ENCODE measurements around the gene LSR. TPM values are rescaled to one million over a fixed set of nuclear protein-coding genes. Genes with fewer than 3 reads are reported as not detected.
"Not testable (repeated sequence)": the region's sequence is repeated elsewhere in the genome, so short reads cannot be mapped to it uniquely, and the experiment has no call there.

LSR gene
- total RNA-seq, 2 donors from 2014 or later: 24.2 to 41.1 TPM

DNA sequence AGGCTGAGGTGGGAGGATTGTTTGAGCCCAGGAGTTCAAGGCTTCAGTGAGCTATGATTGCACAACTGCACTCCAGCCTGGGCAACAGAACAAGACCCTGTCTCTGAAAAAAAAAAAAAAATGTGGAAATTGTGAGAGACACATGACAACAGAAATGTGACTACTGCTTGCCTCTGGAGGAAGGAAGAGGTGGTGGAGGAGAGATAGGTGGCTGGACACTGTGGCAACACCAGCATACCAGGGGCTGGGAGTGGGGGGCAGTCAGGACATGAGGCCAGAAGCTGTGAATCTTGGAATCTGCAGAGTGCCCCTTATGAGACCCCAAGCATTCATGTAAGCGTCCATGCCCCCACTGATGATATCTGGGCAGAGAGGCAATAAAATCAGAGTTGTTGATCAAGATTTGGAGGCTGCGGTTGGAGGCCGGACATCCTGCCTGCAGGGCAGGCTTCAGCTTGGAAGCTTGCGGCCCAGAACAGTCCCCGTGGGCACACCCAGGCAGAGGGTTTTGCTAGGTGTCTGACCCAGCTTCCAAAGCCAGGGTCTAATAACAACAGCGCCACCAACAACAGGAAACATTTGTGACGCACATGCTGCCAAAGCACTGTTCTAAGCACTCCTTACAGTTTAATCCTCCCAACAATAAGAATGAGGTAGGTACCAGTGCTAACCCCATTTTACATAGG, 37.1 kb upstream of the LSR start:
- H3K27ac Mint-ChIP-seq: peak overlapping the region; percentile 94
- H3K9me3 Mint-ChIP-seq: no peaks in the 10 kb centered on the region
- peak overlapping the region; percentile 78 to 89 for H3K4me3 Mint-ChIP-seq
- peaks cover 86% of the 10 kb centered on the region for H3K4me1 Mint-ChIP-seq (ENCODE audit: low read depth)
- DNase-seq: peak; percentile 58 to 73
- H3K36me3 Mint-ChIP-seq (ENCODE audit: insufficient read depth in 2 of 2): peaks cover 3 to 5% of the 10 kb centered on the region in 2 donors
- ATAC-seq (replicated peaks in 1 of 2): peak; percentile 14 to 17
- H3K27me3 Mint-ChIP-seq (ENCODE audit: low read depth): no peaks in the 10 kb centered on the region

DNA sequence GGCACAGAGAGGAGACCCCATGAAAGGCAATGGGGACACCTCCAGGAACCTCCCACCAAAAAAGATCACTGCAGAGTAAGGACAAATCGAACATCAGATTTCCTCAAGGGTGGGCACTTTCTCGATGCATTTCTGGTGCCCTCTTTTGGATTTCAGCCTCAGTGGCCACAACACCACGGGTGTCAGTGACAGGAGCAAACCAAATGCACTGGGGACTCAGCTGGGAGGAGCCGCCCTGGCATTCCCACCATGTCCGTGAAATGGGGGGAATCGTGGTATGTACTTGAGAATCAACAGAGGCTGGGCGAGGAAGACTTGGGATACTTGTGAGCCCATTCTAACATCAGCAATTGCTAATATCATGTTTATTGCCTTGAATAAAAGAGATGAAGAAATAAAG, 36.6 kb upstream of the LSR start:
- H3K9me3 Mint-ChIP-seq: peaks cover 2% of the 10 kb centered on the region in 2 donors
- H3K27me3 Mint-ChIP-seq (ENCODE audit: low read depth): no peaks in the 10 kb centered on the region
- peak overlapping the region; percentile 78 to 89 for H3K4me3 Mint-ChIP-seq
- ATAC-seq (replicated peaks in 1 of 2) (no peak), DNase-seq (no peak)
- peaks cover 3 to 6% of the 10 kb centered on the region in 2 donors for H3K36me3 Mint-ChIP-seq (ENCODE audit: insufficient read depth in 2 of 2)
- H3K27ac Mint-ChIP-seq: peak overlapping the region; percentile 94
- peaks cover 85% of the 10 kb centered on the region for H3K4me1 Mint-ChIP-seq (ENCODE audit: low read depth)

DNA sequence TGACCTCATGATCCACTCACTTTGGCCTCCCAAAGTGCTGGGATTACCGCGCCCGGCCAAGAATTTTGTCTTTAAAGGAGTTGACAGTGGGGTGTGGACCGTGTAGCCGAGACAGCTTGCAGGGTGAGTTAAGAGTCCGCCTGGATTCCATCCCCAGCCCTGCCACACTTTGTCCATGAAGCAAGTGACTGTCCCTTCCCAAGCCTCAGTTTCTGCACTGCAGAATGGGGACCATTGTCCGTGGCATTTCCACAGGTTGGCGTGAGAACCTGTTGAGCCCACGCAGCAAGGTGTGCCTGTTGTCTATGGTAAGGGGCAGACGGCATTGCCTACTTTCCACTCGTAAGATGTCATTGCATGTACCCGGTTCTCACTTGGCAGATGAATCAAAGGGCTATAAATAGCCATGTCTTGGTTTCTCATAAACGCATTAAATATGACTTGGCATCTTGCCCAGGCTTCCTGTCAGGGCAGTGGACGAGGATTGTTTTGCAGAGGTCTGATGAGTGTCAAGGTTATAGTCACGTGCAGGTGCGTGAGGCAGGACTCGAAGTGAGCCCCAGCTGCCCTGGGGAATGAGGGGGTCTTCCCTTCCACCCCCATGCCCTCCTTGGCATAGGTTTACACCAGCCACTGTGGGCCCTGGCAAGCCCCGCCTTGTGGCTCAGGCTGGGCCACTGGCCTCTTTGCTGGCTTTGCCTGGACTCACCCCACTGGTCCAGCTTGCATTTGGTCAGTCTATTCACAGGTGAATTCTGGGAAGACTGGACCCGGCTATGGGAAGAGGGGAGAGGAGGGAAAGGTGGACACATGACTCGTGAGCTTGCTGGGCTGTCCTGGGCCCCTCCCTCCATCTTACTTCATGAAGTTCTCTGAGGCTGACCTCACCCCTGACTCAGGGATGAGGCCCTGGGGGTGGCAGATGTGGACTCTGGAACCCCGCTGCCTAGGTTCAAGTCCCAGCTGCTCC, 34.9 kb upstream of the LSR start:
- ATAC-seq (replicated peaks in 1 of 2) (peak; percentile 82 to 86), DNase-seq (peak; percentile 86 to 88)
- H3K9me3 Mint-ChIP-seq: peaks cover 2 to 4% of the 10 kb centered on the region in 2 donors
- H3K27me3 Mint-ChIP-seq (ENCODE audit: low read depth): no peaks in the 10 kb centered on the region
- H3K27ac Mint-ChIP-seq: peak overlapping the region; percentile 91
- H3K36me3 Mint-ChIP-seq (ENCODE audit: insufficient read depth in 2 of 2): peaks cover 7 to 9% of the 10 kb centered on the region in 2 donors
- peak overlapping the region; percentile 62 to 78 for H3K4me3 Mint-ChIP-seq
- H3K4me1 Mint-ChIP-seq (ENCODE audit: low read depth): peaks cover 74% of the 10 kb centered on the region

DNA sequence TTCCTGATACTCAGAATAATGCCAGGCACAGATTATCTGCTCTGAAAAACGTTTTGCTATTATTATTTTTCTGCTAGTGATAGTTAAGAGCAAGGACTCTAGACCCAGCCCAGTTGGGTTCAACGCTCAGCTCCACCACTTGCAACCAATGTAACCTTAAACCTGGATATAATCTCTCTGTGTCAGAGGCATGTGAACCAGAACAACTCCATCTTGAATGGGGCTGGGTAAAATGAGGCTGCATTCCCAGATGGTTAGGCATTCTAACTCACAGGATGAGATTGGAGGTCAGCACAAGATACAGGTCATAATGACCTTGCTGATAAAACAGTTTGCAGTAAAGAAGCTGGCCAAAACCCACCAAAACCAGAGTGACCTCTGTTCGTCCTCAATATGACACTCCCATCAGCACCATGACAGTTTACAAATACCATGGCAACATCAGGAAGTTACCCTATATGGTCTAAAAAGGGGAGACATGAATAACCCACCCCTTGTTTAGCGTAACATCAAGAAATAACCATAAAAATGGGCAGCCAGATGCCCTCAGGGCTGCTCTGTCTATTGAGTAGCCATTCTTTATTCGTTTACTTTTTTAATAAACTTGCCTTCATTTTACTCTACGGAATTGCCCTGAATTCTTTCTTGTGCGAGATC, 33.9 kb upstream of the LSR start:
- Mint-ChIP-seq H3K9me3 (peaks cover 7 to 8% of the 10 kb centered on the region in 2 donors), H3K36me3 (ENCODE audit: insufficient read depth in 2 of 2) (peaks cover 12 to 13% of the 10 kb centered on the region in 2 donors), H3K4me1 (ENCODE audit: low read depth) (peaks cover 68% of the 10 kb centered on the region), H3K27ac (peak overlapping the region; percentile 81), H3K4me3 (no peak overlapping the region), H3K27me3 (ENCODE audit: low read depth) (no peaks in the 10 kb centered on the region)
- DNase-seq (no peak), ATAC-seq (replicated peaks in 1 of 2) (no peak)

DNA sequence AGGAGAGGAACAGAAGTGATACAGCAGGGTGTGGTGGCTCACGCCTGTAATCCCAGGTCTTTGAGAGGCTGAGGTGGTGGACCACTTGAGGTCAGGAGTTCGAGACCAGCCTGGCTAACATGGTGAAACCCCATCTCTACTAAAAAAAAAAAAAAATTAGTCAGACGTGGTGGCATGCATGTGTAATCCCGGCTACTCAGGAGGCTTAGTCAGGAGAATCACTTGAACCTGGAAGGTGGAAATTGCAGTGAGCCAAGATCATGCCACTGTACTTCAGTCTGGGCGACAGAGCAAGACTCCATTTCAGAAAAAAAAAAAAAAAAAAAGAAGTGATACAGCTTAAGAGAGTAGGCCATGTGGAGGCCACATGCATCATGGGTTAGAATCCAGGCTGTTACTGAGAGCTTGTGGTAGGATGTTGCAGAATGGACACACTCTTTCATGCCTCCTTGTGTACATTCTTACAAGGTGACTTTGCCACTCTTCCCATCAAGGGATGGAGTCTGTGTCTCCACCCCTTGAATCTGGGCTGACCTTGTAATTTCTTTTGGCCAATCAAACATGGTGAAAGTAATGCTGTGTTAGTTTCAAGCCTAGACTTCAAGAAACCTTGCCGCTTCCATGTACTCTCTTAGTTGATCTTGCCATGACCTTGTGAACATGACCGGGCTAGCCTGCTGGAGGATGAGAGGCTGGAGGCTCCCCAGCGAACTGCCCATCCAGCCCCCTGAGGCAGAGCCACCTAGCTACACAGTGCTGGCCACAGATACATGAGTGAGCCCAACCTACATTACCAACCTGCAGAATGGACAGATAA, 32.6 kb upstream of the LSR start:
- DNase-seq (no peak), ATAC-seq (replicated peaks in 1 of 2) (no peak)
- peaks cover 59% of the 10 kb centered on the region for H3K4me1 Mint-ChIP-seq (ENCODE audit: low read depth)
- no peaks in the 10 kb centered on the region for H3K27me3 Mint-ChIP-seq (ENCODE audit: low read depth)
- H3K9me3 Mint-ChIP-seq: peaks cover 7 to 8% of the 10 kb centered on the region in 2 donors
- H3K36me3 Mint-ChIP-seq (ENCODE audit: insufficient read depth in 2 of 2): peaks cover 12 to 13% of the 10 kb centered on the region in 2 donors
- H3K4me3 Mint-ChIP-seq: no peak overlapping the region
- H3K27ac Mint-ChIP-seq: peak overlapping the region; percentile 36

DNA sequence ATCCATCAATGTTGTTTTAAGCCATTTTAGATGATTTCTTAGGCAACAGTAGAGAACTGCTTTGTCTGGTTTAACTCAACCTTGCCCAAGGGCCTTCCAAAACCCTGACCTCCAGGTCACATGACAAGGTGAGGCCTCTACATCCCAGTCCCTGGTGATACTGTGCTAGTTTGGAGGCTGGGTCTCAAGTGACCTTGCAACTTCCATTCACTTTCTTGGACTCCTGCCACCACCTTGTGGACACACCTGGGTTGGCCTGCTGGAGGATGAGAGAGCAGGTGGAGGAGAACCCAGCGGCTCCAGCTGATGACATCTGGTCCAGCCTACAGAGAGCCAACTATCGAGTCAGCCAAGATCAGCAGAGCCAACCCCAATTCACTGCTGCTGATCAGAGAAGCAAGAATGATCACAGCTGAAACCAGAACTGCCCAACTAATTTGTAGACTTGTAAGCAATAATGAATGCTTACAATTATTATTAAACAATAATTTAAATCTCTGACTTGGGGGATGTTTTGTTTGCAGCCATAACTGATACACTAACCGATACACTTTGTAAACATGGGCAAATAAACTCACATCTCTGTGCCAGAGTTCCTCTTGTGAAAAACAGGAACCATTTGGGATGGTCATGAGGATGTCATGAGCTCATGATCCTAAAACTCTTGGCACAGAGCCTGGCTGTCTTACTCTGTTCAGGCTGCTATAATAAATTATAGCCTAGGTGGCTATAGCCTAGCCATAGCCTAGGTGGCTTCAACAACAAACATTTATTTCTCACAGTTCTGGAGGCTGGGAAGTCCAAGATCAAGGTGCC, 31.8 kb upstream of the LSR start:
- no peak overlapping the region for H3K27ac Mint-ChIP-seq
- peaks cover 50% of the 10 kb centered on the region for H3K4me1 Mint-ChIP-seq (ENCODE audit: low read depth)
- ATAC-seq (replicated peaks in 1 of 2) (no peak), DNase-seq (peak; percentile 55 to 61)
- H3K27me3 Mint-ChIP-seq (ENCODE audit: low read depth): no peaks in the 10 kb centered on the region
- no peak overlapping the region for H3K4me3 Mint-ChIP-seq
- peaks cover 7 to 8% of the 10 kb centered on the region in 2 donors for H3K9me3 Mint-ChIP-seq
- H3K36me3 Mint-ChIP-seq (ENCODE audit: insufficient read depth in 2 of 2): peaks cover 10 to 13% of the 10 kb centered on the region in 2 donors

DNA sequence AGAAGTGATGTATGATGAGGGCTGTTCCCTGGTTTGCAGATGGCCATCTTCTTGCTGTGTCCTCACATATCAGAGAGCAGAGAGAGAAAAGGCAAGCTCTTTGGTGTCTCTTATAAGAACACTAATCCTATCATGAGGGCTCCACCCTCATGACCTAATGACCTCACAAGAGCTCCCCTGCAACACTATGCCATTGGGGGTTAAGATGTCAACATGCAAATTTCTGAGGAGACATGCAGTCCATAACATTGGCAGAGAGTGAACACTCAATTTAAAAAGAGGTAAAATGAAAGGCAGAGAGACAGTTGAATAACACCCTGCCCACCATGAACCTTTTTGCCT, 31.2 kb upstream of the LSR start:
- Mint-ChIP-seq H3K4me1 (ENCODE audit: low read depth) (peaks cover 45% of the 10 kb centered on the region), H3K36me3 (ENCODE audit: insufficient read depth in 2 of 2) (peaks cover 10 to 13% of the 10 kb centered on the region in 2 donors), H3K27ac (no peak overlapping the region), H3K4me3 (no peak overlapping the region), H3K27me3 (ENCODE audit: low read depth) (no peaks in the 10 kb centered on the region), H3K9me3 (peaks cover 7 to 8% of the 10 kb centered on the region in 2 donors)
- DNase-seq: no peak
- ATAC-seq (replicated peaks in 1 of 2): no peak

DNA sequence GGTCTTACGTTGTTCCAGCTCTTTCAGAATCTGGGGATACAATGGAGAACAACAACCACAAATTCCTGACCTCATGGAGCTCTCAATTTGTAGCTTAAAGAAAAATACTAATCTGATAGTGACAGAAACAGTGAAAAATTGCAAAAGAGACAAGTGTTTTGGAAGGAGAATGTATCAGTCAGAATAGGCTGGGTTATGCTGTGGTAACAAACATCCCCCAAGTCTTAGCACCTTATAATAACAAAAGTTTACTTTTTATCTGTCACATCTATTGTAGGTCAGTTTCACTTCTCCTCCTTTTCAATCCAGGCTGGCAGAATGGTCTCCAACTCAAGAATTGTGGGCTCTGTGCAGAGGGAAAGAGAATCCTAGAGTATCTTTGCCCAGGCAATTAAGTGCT, 29.8 kb upstream of the LSR start:
- Mint-ChIP-seq H3K36me3 (ENCODE audit: insufficient read depth in 2 of 2) (peaks cover 10 to 13% of the 10 kb centered on the region in 2 donors), H3K4me1 (ENCODE audit: low read depth) (peaks cover 31% of the 10 kb centered on the region), H3K27me3 (ENCODE audit: low read depth) (no peaks in the 10 kb centered on the region), H3K4me3 (no peak overlapping the region), H3K27ac (no peak overlapping the region), H3K9me3 (peaks cover 7 to 8% of the 10 kb centered on the region in 2 donors)
- ATAC-seq (replicated peaks in 1 of 2) (no peak), DNase-seq (no peak)

DNA sequence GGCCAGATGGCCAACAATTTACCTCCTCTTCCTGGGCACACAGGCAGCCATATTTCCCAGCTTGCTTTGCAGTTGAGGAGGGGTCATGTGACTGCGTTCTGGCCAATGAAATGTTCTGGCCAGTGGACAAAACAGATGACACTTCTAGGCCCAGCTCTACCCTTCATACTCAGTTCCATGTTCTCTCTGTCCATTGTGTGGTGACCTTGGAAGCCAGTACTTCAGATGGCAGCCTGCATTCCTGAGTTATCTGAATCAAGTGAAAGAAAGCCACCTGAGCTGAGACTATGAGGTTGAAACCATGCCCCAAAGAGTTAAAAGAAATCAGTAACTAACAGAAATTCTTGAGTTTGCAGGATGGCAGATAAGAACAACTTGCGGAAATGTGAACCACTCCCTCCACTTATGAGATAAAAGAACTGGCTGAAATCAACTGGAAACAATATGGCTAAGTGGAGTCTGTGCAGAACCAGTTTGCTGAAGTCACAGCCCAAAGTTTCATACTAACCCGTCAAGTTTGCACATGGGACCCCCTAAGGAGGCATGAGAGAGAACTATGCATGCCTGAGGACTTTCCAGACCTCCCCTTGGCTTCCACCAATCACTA, 28.4 kb upstream of the LSR start:
- H3K4me3 Mint-ChIP-seq: no peak overlapping the region
- H3K9me3 Mint-ChIP-seq: peaks cover 7 to 8% of the 10 kb centered on the region in 2 donors
- no peak overlapping the region for H3K27ac Mint-ChIP-seq
- ATAC-seq (replicated peaks in 1 of 2): no peak
- peaks cover 10 to 13% of the 10 kb centered on the region in 2 donors for H3K36me3 Mint-ChIP-seq (ENCODE audit: insufficient read depth in 2 of 2)
- no peaks in the 10 kb centered on the region for H3K27me3 Mint-ChIP-seq (ENCODE audit: low read depth)
- peaks cover 17% of the 10 kb centered on the region for H3K4me1 Mint-ChIP-seq (ENCODE audit: low read depth)
- DNase-seq: no peak

DNA sequence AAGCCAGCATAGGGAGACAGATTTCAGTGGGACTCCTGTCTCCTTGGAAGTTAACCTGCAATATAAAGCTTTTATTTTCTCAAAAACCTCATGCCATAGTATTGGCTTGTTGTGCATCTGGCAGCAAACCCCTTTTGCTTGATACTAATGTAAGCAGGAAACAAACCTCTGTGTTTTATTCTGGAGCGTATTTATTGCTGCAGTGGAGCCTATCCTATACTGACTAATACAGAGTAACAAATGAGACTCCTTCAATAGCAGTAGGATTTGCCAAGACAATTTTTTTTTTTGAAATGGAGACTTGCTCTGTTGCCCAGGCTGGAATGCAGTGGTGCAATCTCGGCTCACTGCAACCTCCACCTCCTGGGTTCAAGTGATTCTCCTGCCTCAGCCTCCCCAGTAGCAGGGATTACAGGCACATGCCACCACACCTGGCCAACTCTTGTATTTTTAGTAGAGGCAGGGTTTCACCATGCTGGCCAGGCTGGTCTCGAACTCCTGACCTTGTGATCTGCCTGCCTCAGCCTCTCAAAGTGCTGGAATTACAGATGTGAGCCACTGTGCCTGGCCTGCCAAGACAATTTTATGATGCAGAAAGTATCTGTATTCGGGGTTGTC, 27.7 kb upstream of the LSR start:
- not testable (repeated sequence) for DNase-seq; H3K27ac Mint-ChIP-seq; H3K9me3 Mint-ChIP-seq; ATAC-seq (replicated peaks in 1 of 2); H3K27me3 Mint-ChIP-seq (ENCODE audit: low read depth); H3K4me3 Mint-ChIP-seq
- peaks cover 11% of the 10 kb centered on the region for H3K4me1 Mint-ChIP-seq (ENCODE audit: low read depth)
- peaks cover 10 to 13% of the 10 kb centered on the region in 2 donors for H3K36me3 Mint-ChIP-seq (ENCODE audit: insufficient read depth in 2 of 2)

DNA sequence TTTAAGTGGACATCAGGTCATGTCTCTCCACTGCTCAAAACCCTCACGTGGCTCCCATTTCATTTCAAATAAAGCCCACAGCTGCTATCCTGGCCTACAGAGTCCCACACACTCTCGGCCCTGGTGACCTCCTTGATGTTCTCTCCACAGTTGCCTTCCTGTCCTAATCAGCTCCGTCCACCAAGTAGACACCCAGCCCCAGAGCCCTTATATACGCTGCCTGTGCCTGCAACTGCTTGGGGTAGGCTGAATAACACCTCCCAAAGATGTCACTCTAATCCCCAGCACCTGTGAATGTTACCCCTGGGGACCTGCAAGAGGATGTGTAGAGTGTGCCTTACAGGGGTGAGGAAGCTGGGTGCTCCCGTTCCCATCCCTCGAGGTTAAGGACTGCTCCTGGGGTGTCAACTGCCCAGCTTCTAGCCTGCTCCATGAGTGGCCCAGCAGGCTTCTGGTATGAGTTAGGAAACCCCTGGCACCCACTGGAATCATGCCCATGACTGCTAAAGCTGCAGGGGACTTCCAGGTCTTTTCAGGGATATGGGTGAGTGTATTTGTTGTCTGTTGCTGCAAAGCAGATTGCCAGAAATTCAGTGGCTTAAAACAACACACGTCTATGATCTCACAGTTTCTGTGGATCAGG, 26.3 kb upstream of the LSR start:
- Mint-ChIP-seq H3K27ac (no peak overlapping the region), H3K4me1 (ENCODE audit: low read depth) (peaks cover 5% of the 10 kb centered on the region), H3K9me3 (peaks cover 5 to 6% of the 10 kb centered on the region in 2 donors), H3K36me3 (ENCODE audit: insufficient read depth in 2 of 2) (peaks cover 6 to 10% of the 10 kb centered on the region in 2 donors), H3K4me3 (no peak overlapping the region), H3K27me3 (ENCODE audit: low read depth) (no peaks in the 10 kb centered on the region)
- ATAC-seq (replicated peaks in 1 of 2): no peak
- DNase-seq: no peak
